Measurements from ENCODE around the gene RPS6KL1. TPM values are rescaled to one million over a fixed set of nuclear protein-coding genes. Genes with fewer than 3 reads are reported as not detected.

Gene RPS6KL1
- total RNA-seq, 2 experiments from 2014 or later = 12.5 to 12.7 TPM

- DNase-seq (no peak), ATAC-seq (ENCODE audit: poor library complexity) (no peak)
- H3K36me3 Mint-ChIP-seq (ENCODE audit: low read depth) = no peaks in the 10 kb centered on the region
- Histone ChIP-seq H3K4me3 (ENCODE audit: low read length) (no peak overlapping the region), H3K4me1 (ENCODE audit: insufficient read depth, low read length) (peaks cover 15% of the 10 kb centered on the region), H3K36me3 (ENCODE audit: insufficient read depth, low read length) (no peaks in the 10 kb centered on the region), H3K27ac (ENCODE audit: low read depth in 1 of 2, low read length in 2 of 2) (no peak overlapping the region), H3K27me3 (ENCODE audit: control insufficient read depth in 1 of 2, insufficient read depth in 2 of 2, low read length in 2 of 2) (peaks cover 8 to 21% of the 10 kb centered on the region in 2 experiments), H3K9me3 (ENCODE audit: control insufficient read depth in 1 of 2, insufficient read depth in 1 of 2, low read length in 2 of 2) (peaks cover 0 to 5% of the 10 kb centered on the region in 2 experiments)
- CTCF ChIA-PET = interaction anchor here (1.1 kb wide), 1 partner anchor 91 kb away, joined by 3 read pairs; no protein-coding TSS in a partner anchor
- H3K4me3 Mint-ChIP-seq = no peak overlapping the region
- H3K27ac Mint-ChIP-seq = no peak overlapping the region
- H3K4me1 Mint-ChIP-seq (ENCODE audit: low read depth) = no peaks in the 10 kb centered on the region
- H3K9me3 Mint-ChIP-seq = no peaks in the 10 kb centered on the region
- intact Hi-C loops (cut with DNase I, micrococcal nuclease) = no loop called here
- peaks cover 19% of the 10 kb centered on the region for H3K27me3 Mint-ChIP-seq
- TF ChIP-seq, protein P1, sequence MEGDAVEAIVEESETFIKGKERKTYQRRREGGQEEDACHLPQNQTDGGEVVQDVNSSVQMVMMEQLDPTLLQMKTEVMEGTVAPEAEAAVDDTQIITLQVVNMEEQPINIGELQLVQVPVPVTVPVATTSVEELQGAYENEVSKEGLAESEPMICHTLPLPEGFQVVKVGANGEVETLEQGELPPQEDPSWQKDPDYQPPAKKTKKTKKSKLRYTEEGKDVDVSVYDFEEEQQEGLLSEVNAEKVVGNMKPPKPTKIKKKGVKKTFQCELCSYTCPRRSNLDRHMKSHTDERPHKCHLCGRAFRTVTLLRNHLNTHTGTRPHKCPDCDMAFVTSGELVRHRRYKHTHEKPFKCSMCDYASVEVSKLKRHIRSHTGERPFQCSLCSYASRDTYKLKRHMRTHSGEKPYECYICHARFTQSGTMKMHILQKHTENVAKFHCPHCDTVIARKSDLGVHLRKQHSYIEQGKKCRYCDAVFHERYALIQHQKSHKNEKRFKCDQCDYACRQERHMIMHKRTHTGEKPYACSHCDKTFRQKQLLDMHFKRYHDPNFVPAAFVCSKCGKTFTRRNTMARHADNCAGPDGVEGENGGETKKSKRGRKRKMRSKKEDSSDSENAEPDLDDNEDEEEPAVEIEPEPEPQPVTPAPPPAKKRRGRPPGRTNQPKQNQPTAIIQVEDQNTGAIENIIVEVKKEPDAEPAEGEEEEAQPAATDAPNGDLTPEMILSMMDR (IDR thresholded peaks at IDR 0.05) = no peak
- POLR2A ChIA-PET = no interaction called here
Measured at GRCh38 chr14:74952180-74952665, 29.2 kb upstream of the RPS6KL1 start.

DNA sequence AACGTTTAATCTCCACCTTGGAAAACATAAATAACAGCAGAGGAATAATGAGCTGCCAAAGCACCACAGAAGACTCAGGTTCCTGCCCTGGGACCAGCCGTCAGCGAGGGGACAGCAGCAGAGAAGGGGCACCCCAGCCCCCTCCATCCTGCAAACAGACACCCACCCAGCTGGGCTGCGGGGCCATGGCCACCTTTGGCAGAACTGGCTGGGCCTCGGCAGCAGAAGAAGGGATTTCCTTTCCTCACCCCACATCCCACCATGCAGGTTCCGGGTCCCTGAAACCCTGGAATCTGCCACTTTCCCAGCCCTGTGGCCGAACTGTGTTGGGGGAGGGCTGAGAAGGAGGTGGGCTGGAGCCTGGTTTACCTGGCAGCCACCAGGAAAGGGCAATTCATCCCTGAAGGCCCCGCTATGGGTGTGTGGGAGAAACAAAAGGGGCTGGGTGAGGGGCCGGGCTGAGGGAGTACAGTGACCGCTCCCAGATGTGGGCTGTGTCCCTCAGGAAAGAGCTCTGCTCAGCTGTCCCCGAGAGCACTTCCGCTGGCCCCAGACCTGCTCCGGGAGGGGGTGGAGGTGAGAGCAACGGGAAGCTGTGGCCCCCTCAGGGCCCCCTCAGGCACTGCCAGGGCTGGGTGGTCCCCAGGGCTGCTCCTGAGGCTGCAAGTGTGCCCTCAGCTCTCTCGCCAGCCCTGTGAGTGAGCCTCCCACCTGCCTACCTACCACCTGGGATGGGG is 28.6 kb upstream of the RPS6KL1 start:
- H3K36me3 Mint-ChIP-seq (ENCODE audit: low read depth) = no peaks in the 10 kb centered on the region
- no peak for DNase-seq
- Histone ChIP-seq H3K4me1 (ENCODE audit: insufficient read depth, low read length) (peaks cover 18% of the 10 kb centered on the region), H3K9me3 (ENCODE audit: control insufficient read depth in 1 of 2, insufficient read depth in 1 of 2, low read length in 2 of 2) (peaks cover 0 to 5% of the 10 kb centered on the region in 2 experiments), H3K36me3 (ENCODE audit: insufficient read depth, low read length) (no peaks in the 10 kb centered on the region), H3K27me3 (ENCODE audit: control insufficient read depth in 1 of 2, insufficient read depth in 2 of 2, low read length in 2 of 2) (peaks cover 8 to 21% of the 10 kb centered on the region in 2 experiments), H3K4me3 (ENCODE audit: low read length) (no peak overlapping the region), H3K27ac (ENCODE audit: low read depth in 1 of 2, low read length in 2 of 2) (no peak overlapping the region)
- intact Hi-C loops (cut with DNase I, micrococcal nuclease) = no loop called here
- no peak for ATAC-seq (ENCODE audit: poor library complexity)
- ChIA-PET POLR2A (no interaction called here), CTCF (no interaction called here)
- TF ChIP-seq, protein P1 (IDR thresholded peaks at IDR 0.05) = no peak
- H3K9me3 Mint-ChIP-seq = no peaks in the 10 kb centered on the region
- no peak overlapping the region for H3K27ac Mint-ChIP-seq
- no peak overlapping the region for H3K4me3 Mint-ChIP-seq
- peaks cover 19% of the 10 kb centered on the region for H3K27me3 Mint-ChIP-seq
- H3K4me1 Mint-ChIP-seq (ENCODE audit: low read depth) = peaks cover 2% of the 10 kb centered on the region

DNA sequence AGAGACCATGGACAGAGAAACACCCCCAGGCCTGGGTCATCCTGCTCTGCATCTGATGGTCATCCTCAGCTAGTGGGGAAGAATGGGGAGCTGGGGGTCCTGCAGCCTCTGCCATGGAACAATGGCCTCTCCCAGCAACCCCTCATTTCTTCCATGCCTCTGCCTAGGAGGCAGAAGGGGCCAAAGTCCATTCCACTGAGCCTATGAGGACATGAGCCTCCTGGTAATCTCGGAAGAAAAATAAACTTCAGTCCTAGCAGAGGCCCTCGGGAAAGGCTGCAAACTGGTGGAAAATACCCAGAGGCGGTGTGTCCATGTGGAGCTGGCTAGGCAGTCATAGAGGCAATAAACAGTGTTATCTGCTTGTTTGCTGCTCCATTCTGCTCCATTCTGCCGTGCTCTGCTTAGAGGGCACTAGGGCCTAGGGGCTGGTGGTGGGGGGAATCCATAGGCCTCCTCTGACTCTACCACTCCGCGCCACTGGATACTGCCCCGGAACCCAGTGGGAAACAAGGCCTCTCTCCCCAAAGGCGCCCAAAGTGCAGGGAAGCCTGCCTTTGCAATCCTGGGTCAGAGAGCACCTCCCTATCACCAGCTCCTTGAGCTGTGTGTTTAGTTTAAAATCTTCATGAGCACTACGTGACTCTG is 27.9 kb upstream of the RPS6KL1 start:
- Mint-ChIP-seq H3K27me3 (peaks cover 19% of the 10 kb centered on the region), H3K4me3 (no peak overlapping the region), H3K4me1 (ENCODE audit: low read depth) (peaks cover 8% of the 10 kb centered on the region), H3K36me3 (ENCODE audit: low read depth) (no peaks in the 10 kb centered on the region), H3K27ac (no peak overlapping the region), H3K9me3 (no peaks in the 10 kb centered on the region)
- intact Hi-C loops (cut with DNase I, micrococcal nuclease) = no loop called here
- no peak for DNase-seq
- ATAC-seq (ENCODE audit: poor library complexity) = no peak
- no peak overlapping the region for H3K27ac ChIP-seq (ENCODE audit: low read depth in 1 of 2, low read length in 2 of 2)
- H3K4me1 ChIP-seq (ENCODE audit: insufficient read depth, low read length) = peaks cover 24% of the 10 kb centered on the region
- peaks cover 0 to 5% of the 10 kb centered on the region in 2 experiments for H3K9me3 ChIP-seq (ENCODE audit: control insufficient read depth in 1 of 2, insufficient read depth in 1 of 2, low read length in 2 of 2)
- H3K36me3 ChIP-seq (ENCODE audit: insufficient read depth, low read length) = no peaks in the 10 kb centered on the region
- ChIA-PET CTCF (no interaction called here), POLR2A (no interaction called here)
- TF ChIP-seq, protein P1 (IDR thresholded peaks at IDR 0.05) = no peak
- H3K27me3 ChIP-seq (ENCODE audit: control insufficient read depth in 1 of 2, insufficient read depth in 2 of 2, low read length in 2 of 2) = peaks cover 8 to 21% of the 10 kb centered on the region in 2 experiments
- no peak overlapping the region for H3K4me3 ChIP-seq (ENCODE audit: low read length)
